Measurements from ENCODE around the gene PAX5. TPM values are rescaled to one million over a fixed set of nuclear protein-coding genes. Genes with fewer than 3 reads are reported as not detected.

PAX5 gene
- polyA plus RNA-seq, 1 donor from 2014 or later, result not detected

DNA sequence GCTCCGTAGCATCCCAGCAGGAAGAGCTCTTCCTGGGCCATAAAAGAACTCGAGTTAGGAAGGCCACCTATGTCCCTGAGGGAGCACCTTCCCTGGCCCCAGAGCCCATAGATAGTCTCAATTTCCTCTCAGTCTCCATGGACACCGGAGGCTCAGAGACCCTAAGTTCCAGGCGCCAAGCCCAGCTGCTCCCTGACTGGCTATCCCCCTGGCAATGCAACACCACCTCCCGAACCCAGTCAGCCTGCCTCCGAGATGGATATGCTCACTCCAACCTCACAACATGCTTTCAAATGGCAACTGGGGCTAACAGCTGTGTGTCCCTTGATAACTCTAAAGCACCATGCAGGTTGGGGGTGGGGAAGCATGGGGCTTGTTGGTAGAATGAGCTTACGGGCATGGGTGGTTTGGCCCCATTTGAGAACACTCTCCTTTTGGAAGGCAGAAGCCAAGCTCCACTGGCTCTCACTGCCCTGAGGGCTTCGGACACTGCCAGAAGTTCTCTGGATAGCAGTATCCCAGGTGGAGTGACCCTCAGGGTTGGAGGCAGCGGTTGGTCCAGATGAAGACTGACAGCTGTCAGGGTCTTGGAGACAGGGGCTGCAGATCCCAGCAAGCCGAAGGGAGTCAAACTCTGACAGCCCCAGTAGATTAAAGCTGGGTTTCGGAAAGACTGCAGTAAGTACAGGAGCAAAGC, 165.3 kb downstream of the PAX5 start:
- no peak overlapping the region for H3K4me2 ChIP-seq (ENCODE audit: low read length)
- no peaks in the 10 kb centered on the region for H3K9me2 ChIP-seq (ENCODE audit: insufficient read depth, low read length)
- no peaks in the 10 kb centered on the region for H3K79me2 ChIP-seq (replicated peaks; ENCODE audit: insufficient read depth, low read length)
- no peak overlapping the region for H3K9ac ChIP-seq (ENCODE audit: low read length)
- no peaks in the 10 kb centered on the region for H3K9me3 ChIP-seq (ENCODE audit: low read length)
- H3K4me3 ChIP-seq (ENCODE audit: low read length), result no peak overlapping the region
- no peaks in the 10 kb centered on the region for H3K27me3 ChIP-seq (ENCODE audit: insufficient read depth, low read depth, low read length)
- H4K20me1 ChIP-seq (ENCODE audit: insufficient read depth), result no peaks in the 10 kb centered on the region
- TF ChIP-seq MXI1 (conservative IDR thresholded peaks at IDR 0.05; ENCODE audit: poor library complexity, severe bottlenecking) (no peak), POLR2AphosphoS5 (IDR thresholded peaks at IDR 0.05) (no peak), SMC3 (conservative IDR thresholded peaks at IDR 0.05; ENCODE audit: poor library complexity) (no peak), EP300 (conservative IDR thresholded peaks at IDR 0.05; ENCODE audit: poor library complexity, severe bottlenecking) (no peak), TAF1 (IDR thresholded peaks at IDR 0.05; ENCODE audit: low read depth) (no peak), EZH2 (IDR thresholded peaks at IDR 0.05; ENCODE audit: borderline replicate concordance, insufficient read depth, low read length, poor library complexity, severe bottlenecking) (no peak), RAD21 (conservative IDR thresholded peaks at IDR 0.05) (no peak), CTCF (IDR thresholded peaks at IDR 0.05; ENCODE audit: poor library complexity, severe bottlenecking) (no peak), REST (IDR thresholded peaks at IDR 0.05; ENCODE audit: borderline replicate concordance) (no peak)
- no peaks in the 10 kb centered on the region for H3F3A ChIP-seq (ENCODE audit: insufficient read depth, low read length, poor library complexity, severe bottlenecking)
- no peak overlapping the region for H3K27ac ChIP-seq (ENCODE audit: low read length)
- H2AFZ ChIP-seq (ENCODE audit: low read depth, low read length), result no peak overlapping the region
- no peaks in the 10 kb centered on the region for H3K36me3 ChIP-seq (ENCODE audit: insufficient read depth, low read length)

GRCh38 chr9:36867672-36868471, 166.2 kb downstream of the PAX5 start:
- H3K27ac ChIP-seq (ENCODE audit: low read length), result no peak overlapping the region

More at GRCh38 chr9:36867672-36868471, 166.2 kb downstream of the PAX5 start:
- Histone ChIP-seq H3K9me3 (ENCODE audit: low read length) (no peaks in the 10 kb centered on the region), H3K4me2 (ENCODE audit: low read length) (no peak overlapping the region), H4K20me1 (ENCODE audit: insufficient read depth) (no peaks in the 10 kb centered on the region), H2AFZ (ENCODE audit: low read depth, low read length) (no peak overlapping the region), H3K4me3 (ENCODE audit: low read length) (no peak overlapping the region), H3K36me3 (ENCODE audit: insufficient read depth, low read length) (no peaks in the 10 kb centered on the region), H3K9ac (ENCODE audit: low read length) (no peak overlapping the region), H3K27me3 (ENCODE audit: insufficient read depth, low read depth, low read length) (no peaks in the 10 kb centered on the region), H3F3A (ENCODE audit: insufficient read depth, low read length, poor library complexity, severe bottlenecking) (no peaks in the 10 kb centered on the region), H3K79me2 (replicated peaks; ENCODE audit: insufficient read depth, low read length) (no peaks in the 10 kb centered on the region), H3K9me2 (ENCODE audit: insufficient read depth, low read length) (no peaks in the 10 kb centered on the region)
- no peak for TF ChIP-seq EP300 (conservative IDR thresholded peaks at IDR 0.05; ENCODE audit: poor library complexity, severe bottlenecking)
- TF ChIP-seq POLR2AphosphoS5 (IDR thresholded peaks at IDR 0.05), result no peak
- TF ChIP-seq REST (IDR thresholded peaks at IDR 0.05; ENCODE audit: borderline replicate concordance), result no peak
- TF ChIP-seq EZH2 (IDR thresholded peaks at IDR 0.05; ENCODE audit: borderline replicate concordance, insufficient read depth, low read length, poor library complexity, severe bottlenecking), result no peak
- no peak for TF ChIP-seq MXI1 (conservative IDR thresholded peaks at IDR 0.05; ENCODE audit: poor library complexity, severe bottlenecking)
- no peak for TF ChIP-seq RAD21 (conservative IDR thresholded peaks at IDR 0.05)
- TF ChIP-seq TAF1 (IDR thresholded peaks at IDR 0.05; ENCODE audit: low read depth), result no peak
- TF ChIP-seq CTCF (IDR thresholded peaks at IDR 0.05; ENCODE audit: poor library complexity, severe bottlenecking), result no peak
- no peak for TF ChIP-seq SMC3 (conservative IDR thresholded peaks at IDR 0.05; ENCODE audit: poor library complexity)
